Measurements from ENCODE around the gene IL17RA.

The IL17RA gene

DNA sequence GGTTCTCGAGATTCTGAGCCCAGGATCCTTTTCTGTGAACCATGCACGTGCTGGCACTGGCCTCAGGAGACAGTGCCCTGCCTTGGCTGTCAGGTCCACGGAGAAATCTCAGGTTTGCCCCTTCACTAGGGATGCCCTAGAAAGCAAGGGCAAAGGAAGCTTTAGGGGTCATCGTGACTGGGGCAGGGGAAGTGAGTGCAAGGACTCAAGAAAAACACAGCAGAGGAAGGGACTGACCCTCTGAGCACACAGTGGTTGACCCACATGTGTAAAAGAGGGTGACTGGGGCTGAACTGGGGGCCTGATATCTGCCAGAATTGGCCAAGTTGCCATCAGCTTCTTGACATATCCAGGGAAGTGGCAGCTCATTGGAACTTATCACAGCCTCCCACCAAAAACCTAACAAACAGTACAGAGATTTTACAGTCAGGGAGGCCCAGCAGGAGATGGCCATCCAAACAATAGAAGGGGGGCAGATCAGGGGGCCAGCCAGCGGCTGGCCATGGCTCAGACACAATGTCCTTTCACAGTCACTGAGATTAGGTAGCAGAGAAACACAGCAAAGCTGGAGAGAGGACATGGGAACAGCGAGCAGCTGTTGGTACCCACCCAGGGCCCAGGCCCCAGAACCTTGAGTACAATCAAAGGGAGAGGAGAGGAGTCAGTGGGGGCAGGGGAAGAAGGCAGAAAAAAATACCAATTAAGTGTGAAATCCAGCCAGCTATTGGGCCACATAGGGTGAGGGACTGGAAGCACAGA is 32.0 kb downstream of the IL17RA start:
- H3K4me3 Mint-ChIP-seq = no peak overlapping the region
- no peaks in the 10 kb centered on the region for H3K36me3 Mint-ChIP-seq (ENCODE audit: low read depth)

GRCh38 chr22:17117400-17117799 is 32.6 kb downstream of the IL17RA start:
- no peak for DNase-seq
- Mint-ChIP-seq H3K9me3 (no peaks in the 10 kb centered on the region), H3K27ac (no peak overlapping the region), H3K4me1 (peaks cover 32% of the 10 kb centered on the region), H3K27me3 (ENCODE audit: low read depth, poor library complexity) (peaks cover 33% of the 10 kb centered on the region), H3K36me3 (ENCODE audit: low read depth) (no peaks in the 10 kb centered on the region), H3K4me3 (no peak overlapping the region)
- TF ChIP-seq, protein P1, sequence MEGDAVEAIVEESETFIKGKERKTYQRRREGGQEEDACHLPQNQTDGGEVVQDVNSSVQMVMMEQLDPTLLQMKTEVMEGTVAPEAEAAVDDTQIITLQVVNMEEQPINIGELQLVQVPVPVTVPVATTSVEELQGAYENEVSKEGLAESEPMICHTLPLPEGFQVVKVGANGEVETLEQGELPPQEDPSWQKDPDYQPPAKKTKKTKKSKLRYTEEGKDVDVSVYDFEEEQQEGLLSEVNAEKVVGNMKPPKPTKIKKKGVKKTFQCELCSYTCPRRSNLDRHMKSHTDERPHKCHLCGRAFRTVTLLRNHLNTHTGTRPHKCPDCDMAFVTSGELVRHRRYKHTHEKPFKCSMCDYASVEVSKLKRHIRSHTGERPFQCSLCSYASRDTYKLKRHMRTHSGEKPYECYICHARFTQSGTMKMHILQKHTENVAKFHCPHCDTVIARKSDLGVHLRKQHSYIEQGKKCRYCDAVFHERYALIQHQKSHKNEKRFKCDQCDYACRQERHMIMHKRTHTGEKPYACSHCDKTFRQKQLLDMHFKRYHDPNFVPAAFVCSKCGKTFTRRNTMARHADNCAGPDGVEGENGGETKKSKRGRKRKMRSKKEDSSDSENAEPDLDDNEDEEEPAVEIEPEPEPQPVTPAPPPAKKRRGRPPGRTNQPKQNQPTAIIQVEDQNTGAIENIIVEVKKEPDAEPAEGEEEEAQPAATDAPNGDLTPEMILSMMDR (IDR thresholded peaks at IDR 0.05) = no peak

More for the DNA sequence above, 32.0 kb downstream of the IL17RA start:
- Mint-ChIP-seq H3K27ac (no peak overlapping the region), H3K9me3 (no peaks in the 10 kb centered on the region), H3K4me1 (peaks cover 34% of the 10 kb centered on the region), H3K27me3 (ENCODE audit: low read depth, poor library complexity) (peaks cover 29% of the 10 kb centered on the region)
- TF ChIP-seq, protein P1 (IDR thresholded peaks at IDR 0.05) = no peak
- DNase-seq = no peak

GRCh38 chr22:17117890-17118289 is 33.1 kb downstream of the IL17RA start:
- peaks cover 38% of the 10 kb centered on the region for H3K27me3 Mint-ChIP-seq (ENCODE audit: low read depth, poor library complexity)
- H3K4me3 Mint-ChIP-seq = no peak overlapping the region
- TF ChIP-seq, protein P1 (IDR thresholded peaks at IDR 0.05) = no peak
- H3K27ac Mint-ChIP-seq = no peak overlapping the region
- DNase-seq = no peak
- no peaks in the 10 kb centered on the region for H3K36me3 Mint-ChIP-seq (ENCODE audit: low read depth)
- no peaks in the 10 kb centered on the region for H3K9me3 Mint-ChIP-seq
- H3K4me1 Mint-ChIP-seq = peaks cover 27% of the 10 kb centered on the region

DNA sequence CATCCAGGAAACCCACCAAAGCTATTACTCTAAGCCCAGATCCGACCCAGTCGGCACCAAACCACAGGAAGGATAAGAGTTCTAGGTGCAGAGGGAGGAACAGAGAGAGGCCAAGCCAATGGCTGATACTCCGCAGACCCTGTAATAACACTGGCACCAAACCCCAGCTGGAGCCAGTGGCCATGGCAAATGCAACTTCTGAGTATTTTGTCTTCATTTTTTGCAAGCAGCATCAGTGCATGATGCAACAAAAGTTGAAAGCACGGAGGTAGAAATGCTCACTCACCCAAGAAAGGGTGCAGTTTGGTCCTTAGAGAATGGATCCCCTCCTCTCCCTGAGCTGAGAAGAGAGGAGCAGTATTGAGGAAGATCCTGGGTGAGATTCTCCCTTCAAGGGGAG is 33.5 kb downstream of the IL17RA start:
- Mint-ChIP-seq H3K4me3 (peak overlapping the region; percentile 46), H3K9me3 (no peaks in the 10 kb centered on the region), H3K36me3 (ENCODE audit: low read depth) (no peaks in the 10 kb centered on the region), H3K4me1 (peaks cover 23% of the 10 kb centered on the region), H3K27ac (no peak overlapping the region), H3K27me3 (ENCODE audit: low read depth, poor library complexity) (peaks cover 41% of the 10 kb centered on the region)
- TF ChIP-seq, protein P1 (IDR thresholded peaks at IDR 0.05) = no peak
- DNase-seq = no peak

GRCh38 chr22:17119481-17120202 is 34.8 kb downstream of the IL17RA start:
- Mint-ChIP-seq H3K27me3 (ENCODE audit: low read depth, poor library complexity) (peaks cover 44% of the 10 kb centered on the region), H3K27ac (no peak overlapping the region), H3K9me3 (no peaks in the 10 kb centered on the region), H3K4me3 (peak overlapping the region; percentile 68), H3K4me1 (peaks cover 12% of the 10 kb centered on the region), H3K36me3 (ENCODE audit: low read depth) (no peaks in the 10 kb centered on the region)
- DNase-seq = peak; percentile 35
- TF ChIP-seq, protein P1 (IDR thresholded peaks at IDR 0.05) = no peak
